ENCODE measurements around the gene NBEA. TPM values are rescaled to one million over a fixed set of nuclear protein-coding genes. Genes with fewer than 3 reads are reported as not detected.
A peak's percentile ranks its signal among the peaks of the same experiment; 100 is the strongest.

The NBEA gene
- total RNA-seq, 6 experiments from 2014 or later, result 5.6 to 9.6 (median 6.9) TPM

DNA sequence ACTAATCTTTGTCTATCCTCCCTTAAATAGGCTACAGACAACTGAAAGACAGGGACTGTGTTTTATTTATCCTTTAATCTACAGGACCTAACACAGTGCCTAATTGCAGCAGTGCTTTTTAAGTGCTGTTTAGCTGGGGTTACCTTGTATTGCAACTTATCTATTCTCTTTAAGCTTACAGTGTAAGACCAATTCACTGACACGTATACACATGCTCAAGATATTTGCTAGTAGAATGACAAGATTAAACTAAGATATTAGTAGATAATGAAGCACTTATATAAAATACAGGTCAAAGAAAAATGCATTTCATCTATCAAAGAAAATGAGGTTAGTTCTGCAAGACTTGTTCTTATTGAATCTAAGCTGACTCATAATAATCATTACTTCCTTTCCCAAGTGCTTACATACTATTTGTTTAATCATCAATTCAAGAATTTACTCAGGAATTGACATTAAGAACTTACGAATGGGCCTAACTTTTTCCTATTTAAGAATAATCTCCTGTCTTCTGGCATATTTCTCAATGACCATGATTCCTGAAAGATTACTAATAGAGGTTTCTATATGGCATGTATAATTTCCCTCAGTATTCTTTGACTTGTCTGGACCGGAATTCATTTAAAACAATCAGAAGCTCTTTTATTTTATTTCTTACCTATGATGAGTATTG is 610.2 kb downstream of the NBEA start:
- peak overlapping the region; percentile 77 for H3K27ac Mint-ChIP-seq
- TF ChIP-seq, protein P1, sequence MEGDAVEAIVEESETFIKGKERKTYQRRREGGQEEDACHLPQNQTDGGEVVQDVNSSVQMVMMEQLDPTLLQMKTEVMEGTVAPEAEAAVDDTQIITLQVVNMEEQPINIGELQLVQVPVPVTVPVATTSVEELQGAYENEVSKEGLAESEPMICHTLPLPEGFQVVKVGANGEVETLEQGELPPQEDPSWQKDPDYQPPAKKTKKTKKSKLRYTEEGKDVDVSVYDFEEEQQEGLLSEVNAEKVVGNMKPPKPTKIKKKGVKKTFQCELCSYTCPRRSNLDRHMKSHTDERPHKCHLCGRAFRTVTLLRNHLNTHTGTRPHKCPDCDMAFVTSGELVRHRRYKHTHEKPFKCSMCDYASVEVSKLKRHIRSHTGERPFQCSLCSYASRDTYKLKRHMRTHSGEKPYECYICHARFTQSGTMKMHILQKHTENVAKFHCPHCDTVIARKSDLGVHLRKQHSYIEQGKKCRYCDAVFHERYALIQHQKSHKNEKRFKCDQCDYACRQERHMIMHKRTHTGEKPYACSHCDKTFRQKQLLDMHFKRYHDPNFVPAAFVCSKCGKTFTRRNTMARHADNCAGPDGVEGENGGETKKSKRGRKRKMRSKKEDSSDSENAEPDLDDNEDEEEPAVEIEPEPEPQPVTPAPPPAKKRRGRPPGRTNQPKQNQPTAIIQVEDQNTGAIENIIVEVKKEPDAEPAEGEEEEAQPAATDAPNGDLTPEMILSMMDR (IDR thresholded peaks at IDR 0.05), result no peak
- H3K4me3 Mint-ChIP-seq, result peak overlapping the region; percentile 46
- peaks cover 69% of the 10 kb centered on the region for H3K4me1 Mint-ChIP-seq (ENCODE audit: low read depth)
- H3K27me3 Mint-ChIP-seq (ENCODE audit: insufficient read depth), result no peaks in the 10 kb centered on the region
- no peaks in the 10 kb centered on the region for H3K36me3 Mint-ChIP-seq (ENCODE audit: low read depth)
- H3K9me3 Mint-ChIP-seq, result no peaks in the 10 kb centered on the region
- DNase-seq, result peak; percentile 31

DNA sequence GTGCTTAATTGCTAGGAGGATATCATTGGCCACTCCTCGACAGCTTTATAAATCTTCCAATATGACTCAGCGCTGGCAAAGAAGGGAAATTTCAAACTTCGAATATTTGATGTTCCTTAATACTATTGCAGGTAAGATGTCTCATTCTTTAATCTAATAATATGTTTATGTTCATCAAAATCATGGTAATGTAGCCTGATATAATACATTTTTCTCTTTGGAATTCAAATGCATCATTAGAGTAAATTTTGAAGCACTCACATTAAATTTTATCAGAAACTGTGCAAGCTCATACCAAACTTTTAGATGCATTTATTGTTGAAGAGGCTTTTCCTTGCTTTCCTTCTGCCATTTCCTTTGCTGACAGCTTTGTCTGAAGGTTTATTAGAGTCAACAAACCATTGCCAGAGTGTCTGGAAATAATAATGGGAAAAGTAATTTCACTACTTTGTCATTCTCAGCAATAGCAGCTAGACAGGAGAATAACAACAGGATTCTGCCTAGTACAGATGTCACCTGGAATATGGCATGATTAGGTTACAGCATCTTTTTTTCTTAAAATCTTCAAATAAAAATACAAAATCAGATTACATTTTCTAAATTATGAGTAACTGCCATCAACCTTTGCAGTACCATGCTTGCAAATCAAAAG is 613.0 kb downstream of the NBEA start:
- H3K36me3 Mint-ChIP-seq (ENCODE audit: low read depth), result no peaks in the 10 kb centered on the region
- TF ChIP-seq, protein P1 (IDR thresholded peaks at IDR 0.05), result no peak
- H3K9me3 Mint-ChIP-seq, result no peaks in the 10 kb centered on the region
- H3K4me3 Mint-ChIP-seq, result no peak overlapping the region
- no peak for DNase-seq
- peaks cover 53% of the 10 kb centered on the region for H3K4me1 Mint-ChIP-seq (ENCODE audit: low read depth)
- H3K27me3 Mint-ChIP-seq (ENCODE audit: insufficient read depth), result no peaks in the 10 kb centered on the region
- no peak overlapping the region for H3K27ac Mint-ChIP-seq

DNA sequence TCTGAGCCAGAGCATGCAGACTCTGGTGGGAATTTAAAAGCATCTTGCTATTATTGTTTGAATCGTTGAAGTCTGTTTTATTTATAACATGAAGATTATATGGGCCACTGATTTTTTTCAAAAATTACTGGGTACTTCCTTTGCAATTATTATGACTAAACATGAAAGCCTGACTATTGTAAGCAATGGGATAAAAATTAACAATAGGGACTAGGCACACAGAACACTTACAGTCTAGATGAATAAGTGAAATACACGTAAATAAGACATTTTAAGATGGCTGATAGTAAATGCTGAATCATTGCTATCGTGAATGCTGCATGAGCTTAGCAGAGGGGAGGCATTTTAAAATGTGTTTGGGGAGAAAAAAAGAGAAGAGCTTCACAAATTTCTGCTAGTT is 615.4 kb downstream of the NBEA start:
- no peak overlapping the region for H3K4me3 Mint-ChIP-seq

DNA sequence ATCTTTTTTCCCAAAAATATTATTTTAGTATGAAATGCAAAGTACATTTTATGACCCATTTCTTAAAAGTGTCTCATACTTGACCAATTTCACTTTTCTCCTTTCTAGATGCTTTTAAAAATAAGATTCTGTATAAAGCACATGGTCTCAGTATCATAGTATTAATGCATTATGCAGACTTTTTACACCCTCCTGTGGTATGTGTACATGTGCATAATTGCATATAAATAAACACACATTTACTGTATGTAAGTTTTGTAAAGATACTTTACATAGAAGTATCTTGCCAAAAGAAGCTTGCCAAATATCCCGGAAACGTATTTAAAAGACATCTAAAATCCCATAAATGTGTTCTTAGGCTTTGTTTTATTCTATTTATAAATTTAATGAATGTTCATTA is 619.5 kb downstream of the NBEA start:
- H3K27ac Mint-ChIP-seq, result no peak overlapping the region
- H3K27me3 Mint-ChIP-seq (ENCODE audit: insufficient read depth), result no peaks in the 10 kb centered on the region
- TF ChIP-seq, protein P1 (IDR thresholded peaks at IDR 0.05), result no peak
- no peaks in the 10 kb centered on the region for H3K4me1 Mint-ChIP-seq (ENCODE audit: low read depth)
- DNase-seq, result no peak
- H3K4me3 Mint-ChIP-seq, result no peak overlapping the region
- no peaks in the 10 kb centered on the region for H3K9me3 Mint-ChIP-seq
- no peaks in the 10 kb centered on the region for H3K36me3 Mint-ChIP-seq (ENCODE audit: low read depth)

More for the DNA sequence above, 615.4 kb downstream of the NBEA start:
- Mint-ChIP-seq H3K27ac (no peak overlapping the region), H3K9me3 (no peaks in the 10 kb centered on the region), H3K4me1 (ENCODE audit: low read depth) (peaks cover 29% of the 10 kb centered on the region), H3K27me3 (ENCODE audit: insufficient read depth) (no peaks in the 10 kb centered on the region), H3K36me3 (ENCODE audit: low read depth) (no peaks in the 10 kb centered on the region)
- TF ChIP-seq, protein P1 (IDR thresholded peaks at IDR 0.05), result no peak
- no peak for DNase-seq

DNA sequence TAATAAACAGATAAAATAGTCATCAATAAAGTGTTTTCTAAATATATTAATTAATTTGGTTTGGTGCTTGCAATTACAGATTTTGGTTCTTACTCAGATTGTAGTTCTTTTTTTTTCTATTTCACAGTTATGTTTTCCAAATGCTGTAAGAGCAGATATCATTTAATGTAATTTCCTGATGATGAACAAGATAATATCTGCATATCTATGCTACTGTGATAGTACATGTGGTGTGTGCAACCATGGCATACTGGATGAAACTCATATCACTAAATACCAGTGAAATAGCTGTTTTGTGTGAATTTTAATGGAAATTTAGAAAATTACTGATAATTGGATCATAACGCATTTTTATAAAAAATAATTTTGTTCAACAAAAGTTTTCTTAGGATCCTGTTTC is 623.2 kb downstream of the NBEA start:
- no peak for DNase-seq
- H3K4me1 Mint-ChIP-seq (ENCODE audit: low read depth), result 0 out of 2 replicates have a peak, but pooled peaks cover 5% of the 10 kb centered on the region
- no peaks in the 10 kb centered on the region for H3K9me3 Mint-ChIP-seq
- H3K27me3 Mint-ChIP-seq (ENCODE audit: insufficient read depth), result no peaks in the 10 kb centered on the region
- no peak overlapping the region for H3K27ac Mint-ChIP-seq
- no peaks in the 10 kb centered on the region for H3K36me3 Mint-ChIP-seq (ENCODE audit: low read depth)
- no peak overlapping the region for H3K4me3 Mint-ChIP-seq
- TF ChIP-seq, protein P1 (IDR thresholded peaks at IDR 0.05), result no peak

Data from HFFc6 (cell line).